Osteocyte (in vitro differentiated cells): ENCODE results near the gene DYNC1H1. TPM values are rescaled to one million over a fixed set of nuclear protein-coding genes. Genes with fewer than 3 reads are reported as not detected.

Source experiments
- DNase-seq: peaks from one replicate; pipeline ENCODE4 v3.0.0; 2021; ENCODE audit warnings: mixed read lengths; ENCODE audit not compliant: unreplicated experiment; ENCODE audit errors: extremely low spot score
- H3K27ac Mint-ChIP-seq: one replicate; pipeline ENCODE4 v1.8.0; 2021; ENCODE audit warnings: mild to moderate bottlenecking, mixed read lengths; ENCODE audit not compliant: unreplicated experiment
- H3K27me3 Mint-ChIP-seq: one replicate; pipeline ENCODE4 v1.8.0; 2021; ENCODE audit warnings: mixed read lengths; ENCODE audit not compliant: unreplicated experiment
- H3K36me3 Mint-ChIP-seq: one replicate; pipeline ENCODE4 v1.8.0; 2021; ENCODE audit warnings: mixed read lengths; ENCODE audit not compliant: unreplicated experiment
- H3K4me1 Mint-ChIP-seq: one replicate; pipeline ENCODE4 v1.8.0; 2021; ENCODE audit warnings: mixed read lengths; ENCODE audit not compliant: unreplicated experiment
- H3K4me3 Mint-ChIP-seq: one replicate; pipeline ENCODE4 v1.8.0; 2021; ENCODE audit warnings: mild to moderate bottlenecking, moderate library complexity, mixed read lengths; ENCODE audit not compliant: unreplicated experiment
- H3K9me3 Mint-ChIP-seq: one replicate; pipeline ENCODE4 v1.8.0; 2021; ENCODE audit warnings: mixed read lengths; ENCODE audit not compliant: unreplicated experiment
- CTCF ChIP-seq: fragments of 200-600 bp; sonication (generic); IDR thresholded peaks from 2 replicates; pipeline ENCODE4 v1.5.0; 2021; ENCODE audit warnings: antibody characterized with exemption, mild to moderate bottlenecking, moderate library complexity
- total RNA-seq: library from RNA; stranded (reverse); gene quantifications from 2 replicates; pipeline ENCODE4 v1.2.1, GENCODE V29; 2021

DYNC1H1 gene
- total RNA-seq, 1 donor from 2014 or later: 821 TPM

- Mint-ChIP-seq H3K36me3 (peaks cover 81% of the 10 kb centered on the region), H3K4me3 (no peak overlapping the region)
- no peak for TF ChIP-seq CTCF
Observed at GRCh38 chr14:102011631-102012030, 47.3 kb downstream of the DYNC1H1 start.

GRCh38 chr14:102012336-102012735, 48.0 kb downstream of the DYNC1H1 start:
- no peak for TF ChIP-seq CTCF
- no peak for DNase-seq
- Mint-ChIP-seq H3K9me3 (no peaks in the 10 kb centered on the region), H3K4me3 (no peak overlapping the region), H3K36me3 (peaks cover 80% of the 10 kb centered on the region), H3K4me1 (no peaks in the 10 kb centered on the region), H3K27me3 (no peaks in the 10 kb centered on the region), H3K27ac (no peak overlapping the region)

More at GRCh38 chr14:102011631-102012030, 47.3 kb downstream of the DYNC1H1 start:
- H3K4me1 Mint-ChIP-seq: no peaks in the 10 kb centered on the region
- DNase-seq: no peak
- H3K27me3 Mint-ChIP-seq: no peaks in the 10 kb centered on the region
- no peak overlapping the region for H3K27ac Mint-ChIP-seq
- H3K9me3 Mint-ChIP-seq: no peaks in the 10 kb centered on the region

- no peak for DNase-seq
- H3K27ac Mint-ChIP-seq: no peak overlapping the region
- no peaks in the 10 kb centered on the region for H3K4me1 Mint-ChIP-seq
- peaks cover 80% of the 10 kb centered on the region for H3K36me3 Mint-ChIP-seq
- H3K9me3 Mint-ChIP-seq: no peaks in the 10 kb centered on the region
- no peak for TF ChIP-seq CTCF
- no peaks in the 10 kb centered on the region for H3K27me3 Mint-ChIP-seq
- no peak overlapping the region for H3K4me3 Mint-ChIP-seq
Observed at GRCh38 chr14:102013669-102014200, 49.4 kb downstream of the DYNC1H1 start.

- TF ChIP-seq CTCF: no peak
- DNase-seq: no peak
- no peak overlapping the region for H3K27ac Mint-ChIP-seq
- H3K4me1 Mint-ChIP-seq: no peaks in the 10 kb centered on the region
- peaks cover 75% of the 10 kb centered on the region for H3K36me3 Mint-ChIP-seq
- H3K4me3 Mint-ChIP-seq: no peak overlapping the region
- no peaks in the 10 kb centered on the region for H3K27me3 Mint-ChIP-seq
- H3K9me3 Mint-ChIP-seq: no peaks in the 10 kb centered on the region
Observed at GRCh38 chr14:102015045-102015685, 50.8 kb downstream of the DYNC1H1 start.

- Mint-ChIP-seq H3K4me1 (no peaks in the 10 kb centered on the region), H3K4me3 (no peak overlapping the region), H3K27ac (no peak overlapping the region), H3K27me3 (no peaks in the 10 kb centered on the region), H3K9me3 (no peaks in the 10 kb centered on the region), H3K36me3 (peaks cover 74% of the 10 kb centered on the region)
- no peak for DNase-seq
- TF ChIP-seq CTCF: no peak
Observed at GRCh38 chr14:102015771-102016170, 51.4 kb downstream of the DYNC1H1 start.
